Pancreas (tissue), 10 donors: ENCODE data around the gene OSBPL2. TPM values are rescaled to one million over a fixed set of nuclear protein-coding genes. Genes with fewer than 3 reads are reported as not detected.

ENCODE experiments used
- ATAC-seq, 4 donors: fragments of 200-7000 bp; cut with Tn5 transposase; one replicate each; pipeline versions ENCODE4 v1.8.0 to v1.9.1; 2020; ENCODE audit warnings: mild to moderate bottlenecking in 4 of 4, moderate library complexity in 4 of 4
- DNase-seq, 6 donors: peaks; one replicate each; pipeline ENCODE4 v3.0.0-alpha.2; 2020
- FAIRE-seq: peaks from 2 replicates; lab custom pipeline; 2012; peaks lifted over from hg19 to GRCh38; lab: Jason Lieb, UNC
- H3K27ac ChIP-seq, 4 donors: fragments of 200-600 bp; sonication (generic); 1 replicate in 3 of 4; 2 replicates in 1 of 4; pipeline versions ENCODE4 v1.5.0 to v1.8.0; 2020
- H3K27me3 ChIP-seq, 4 donors: fragments of 200-600 bp; one replicate each; pipeline ENCODE4 v1.8.0; 2021
- H3K36me3 ChIP-seq, 3 donors: fragments of 200-600 bp; sonication (generic) in 1 of 3; one replicate each; pipeline versions ENCODE4 v1.5.0 to v1.8.0; 2020 to 2021
- H3K4me1 ChIP-seq, 3 donors: fragments of 200-600 bp; one replicate each; pipeline ENCODE4 v1.8.0; 2021
- H3K4me3 ChIP-seq, 4 donors: fragments of 200-600 bp; sonication (generic) in 2 of 4; one replicate each; pipeline versions ENCODE4 v1.5.0 to v1.8.0; 2020 to 2021
- H3K9me3 ChIP-seq, 4 donors: fragments of 200-600 bp; one replicate each; pipeline ENCODE4 v1.8.0; 2021
- CTCF ChIP-seq, 4 donors: fragments of 200-600 bp; sonication (generic) in 3 of 4; IDR thresholded peaks; one replicate each; pipeline versions ENCODE4 v1.5.0 to v1.8.0; 2021; ENCODE audit warnings: antibody characterized with exemption in 4 of 4
- WGBS, 2 donors: extraction: QIAGEN DNeasy Blood & Tissue Kit; methylation state at CpG; one replicate each; pipeline ENCODE4 v1.1.7; 2013; 5-methylcytosine and 5-hydroxymethylcytosine counted together
- intact Hi-C, 3 donors: fragments of 100-400 bp; cut with DNase I; formaldehyde crosslinking; loops; one replicate each; pipeline versions ENCODE4 v1.11.1 to v1.14.2; 2022
- polyA plus RNA-seq, 2 donors: library from polyadenylated mRNA; stranded (reverse); fragments of 200-250 nt; gene quantifications; one replicate each; pipeline ENCODE4 v1.2.3, GENCODE V29; 2013
- total RNA-seq, 6 donors: library from RNA; stranded (reverse); fragmentation: NEBNext Ultra II Directional in 4 of 6; extraction: Animal tissue kit (Norgen Biotek cat#: 25700) in 4 of 6; gene quantifications; one replicate each; pipeline versions ENCODE4 v1.2.1 to v1.2.4, GENCODE V29; 2021 to 2023
- donor health status: healthy with polysubstance abuse.
- donor health status: DM: no; HTN: no; CAD: no; lungs with moderate emphysema.
- donor health status: DM: no; HTN: no; CAD: no.
- donor health status: control.
- donor health status: control.
- donor health status: Bipolar disorder and iron deficiency.
- donor health status: DM: yes; HTN: yes; CAD: no.
- donor health status: DM: no; HTN: no; CAD: no.
- donor health status: DM: no; HTN: no; CAD: no.
- donor health status: DM: yes; HTN: yes; CAD: no.

Gene OSBPL2
- total and polyA plus RNA-seq, 8 donors, result 33.3 to 56.8 (median 47.0) TPM

GRCh38 chr20:62193079-62194025, 45.0 kb upstream of the OSBPL2 start:
- Histone ChIP-seq H3K27me3 (no peaks in the 10 kb centered on the region), H3K9me3 (no peaks in the 10 kb centered on the region), H3K36me3 (peaks cover 0 to 24% (median 0%) of the 10 kb centered on the region in 3 donors), H3K4me3 (no peak overlapping the region), H3K4me1 (no peaks in the 10 kb centered on the region), H3K27ac (no peak overlapping the region)
- TF ChIP-seq CTCF (IDR thresholded peaks at IDR 0.05), result no peak
- intact Hi-C loops, result no loop called here
- DNase-seq, result peak in 3 of 6 donors; percentile 7 to 43 (median 31)
- WGBS, 2 donors, result 87 to 90% methylated on average over 29 of the region's 29 CpGs
- ATAC-seq, result no peak
- no peak for FAIRE-seq

GRCh38 chr20:62195075-62195405, 43.3 kb upstream of the OSBPL2 start:
- no peaks in the 10 kb centered on the region for H3K4me1 ChIP-seq
- no peak for TF ChIP-seq CTCF (IDR thresholded peaks at IDR 0.05)
- ATAC-seq, result no peak
- H3K36me3 ChIP-seq, result peaks cover 3 to 40% (median 5%) of the 10 kb centered on the region in 3 donors
- intact Hi-C loops, result no loop called here
- no peaks in the 10 kb centered on the region for H3K27me3 ChIP-seq
- H3K27ac ChIP-seq, result no peak overlapping the region
- DNase-seq, result peak in 2 of 6 donors; percentile 0 to 5
- no peak for FAIRE-seq
- no peak overlapping the region for H3K4me3 ChIP-seq
- H3K9me3 ChIP-seq, result no peaks in the 10 kb centered on the region
- 83 to 85% methylated on average over 8 of the region's 8 CpGs for WGBS, 2 donors

- intact Hi-C loops, result no loop called here
- Histone ChIP-seq H3K9me3 (no peaks in the 10 kb centered on the region), H3K4me1 (no peaks in the 10 kb centered on the region), H3K36me3 (peaks cover 5 to 44% (median 10%) of the 10 kb centered on the region in 3 donors), H3K27me3 (no peaks in the 10 kb centered on the region), H3K4me3 (no peak overlapping the region), H3K27ac (no peak overlapping the region)
- DNase-seq (peak in 3 of 6 donors; percentile 4 to 36 (median 21)), ATAC-seq (no peak), FAIRE-seq (no peak)
- TF ChIP-seq CTCF (IDR thresholded peaks at IDR 0.05), result no peak
- WGBS, 2 donors, result 93 to 95% methylated on average over 10 of the region's 10 CpGs
Observed at GRCh38 chr20:62195736-62196135, 42.6 kb upstream of the OSBPL2 start.

- FAIRE-seq, result no peak
- intact Hi-C loops, result no loop called here
- Histone ChIP-seq H3K27ac (no peak overlapping the region), H3K4me1 (no peaks in the 10 kb centered on the region), H3K9me3 (no peaks in the 10 kb centered on the region), H3K4me3 (no peak overlapping the region), H3K36me3 (peaks cover 5 to 47% (median 16%) of the 10 kb centered on the region in 3 donors), H3K27me3 (no peaks in the 10 kb centered on the region)
- 93 to 98% methylated on average over 10 of the region's 10 CpGs for WGBS, 2 donors
- DNase-seq, result peak in 1 of 6 donors; percentile 16
- no peak for TF ChIP-seq CTCF (IDR thresholded peaks at IDR 0.05)
- no peak for ATAC-seq
Observed at GRCh38 chr20:62196286-62196685, 42.0 kb upstream of the OSBPL2 start.

DNA sequence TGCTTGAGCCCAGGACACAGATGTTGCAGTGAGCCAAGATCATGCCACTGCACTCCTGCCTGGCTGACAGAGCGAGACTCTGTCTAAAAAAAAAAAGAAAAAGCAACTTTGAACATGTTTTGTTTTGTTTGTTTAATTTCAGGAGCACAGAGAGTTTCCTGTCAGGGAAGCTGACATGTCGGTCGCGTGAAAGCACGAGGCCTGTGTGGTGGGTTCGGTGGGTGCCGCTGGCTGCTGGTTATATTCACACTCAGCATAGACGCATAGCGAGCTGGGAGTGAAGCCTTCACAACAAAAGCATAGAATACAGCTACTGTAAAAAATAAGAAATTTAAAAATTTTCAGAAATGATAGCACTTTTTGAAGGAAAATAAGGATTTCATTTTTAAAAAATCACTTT, 41.0 kb upstream of the OSBPL2 start:
- Histone ChIP-seq H3K36me3 (peaks cover 5 to 49% (median 16%) of the 10 kb centered on the region in 3 donors), H3K9me3 (no peaks in the 10 kb centered on the region), H3K27ac (no peak overlapping the region), H3K4me1 (no peaks in the 10 kb centered on the region), H3K4me3 (no peak overlapping the region), H3K27me3 (no peaks in the 10 kb centered on the region)
- 87 to 98% methylated on average over 9 of the region's 9 CpGs for WGBS, 2 donors
- FAIRE-seq (no peak), ATAC-seq (no peak), DNase-seq (peak in 2 of 6 donors; percentile 13 to 28)
- intact Hi-C loops, result no loop called here
- TF ChIP-seq CTCF (IDR thresholded peaks at IDR 0.05), result no peak
